Muscle layer of duodenum (tissue), 2 donors: ENCODE measurements around the gene SLC18A3.

Source experiments
- H3K27ac ChIP-seq: one replicate; pipeline ENCODE4 v1.7.0; 2013; ENCODE audit warnings: mild to moderate bottlenecking, low read length
- H3K27me3 ChIP-seq: one replicate; pipeline ENCODE4 v1.7.0; 2013; ENCODE audit warnings: low read depth, mild to moderate bottlenecking, control low read depth, low read length
- H3K36me3 ChIP-seq, 2 donors: one replicate each; pipeline ENCODE4 v1.7.0; 2013; ENCODE audit warnings: low read length in 2 of 2, control low read depth in 1 of 2, mild to moderate bottlenecking in 1 of 2; ENCODE audit not compliant: insufficient read depth in 2 of 2, control insufficient read depth in 1 of 2
- H3K4me1 ChIP-seq, 2 donors: one replicate each; pipeline ENCODE4 v1.7.0; 2013; ENCODE audit warnings: low read length in 2 of 2, mild to moderate bottlenecking in 2 of 2, control low read depth in 1 of 2, moderate library complexity in 1 of 2; ENCODE audit not compliant: insufficient read depth in 2 of 2, control insufficient read depth in 1 of 2
- H3K4me3 ChIP-seq, 2 donors: one replicate each; pipeline ENCODE4 v1.7.0; 2013; ENCODE audit warnings: low read length in 2 of 2, low read depth in 1 of 2, mild to moderate bottlenecking in 1 of 2
- H3K9me3 ChIP-seq, 2 donors: one replicate each; pipeline ENCODE4 v1.7.0; 2013; ENCODE audit warnings: low read length in 2 of 2, control low read depth in 1 of 2, mild to moderate bottlenecking in 1 of 2; ENCODE audit not compliant: control insufficient read depth in 1 of 2
- donor health status: healthy.

Gene SLC18A3

DNA sequence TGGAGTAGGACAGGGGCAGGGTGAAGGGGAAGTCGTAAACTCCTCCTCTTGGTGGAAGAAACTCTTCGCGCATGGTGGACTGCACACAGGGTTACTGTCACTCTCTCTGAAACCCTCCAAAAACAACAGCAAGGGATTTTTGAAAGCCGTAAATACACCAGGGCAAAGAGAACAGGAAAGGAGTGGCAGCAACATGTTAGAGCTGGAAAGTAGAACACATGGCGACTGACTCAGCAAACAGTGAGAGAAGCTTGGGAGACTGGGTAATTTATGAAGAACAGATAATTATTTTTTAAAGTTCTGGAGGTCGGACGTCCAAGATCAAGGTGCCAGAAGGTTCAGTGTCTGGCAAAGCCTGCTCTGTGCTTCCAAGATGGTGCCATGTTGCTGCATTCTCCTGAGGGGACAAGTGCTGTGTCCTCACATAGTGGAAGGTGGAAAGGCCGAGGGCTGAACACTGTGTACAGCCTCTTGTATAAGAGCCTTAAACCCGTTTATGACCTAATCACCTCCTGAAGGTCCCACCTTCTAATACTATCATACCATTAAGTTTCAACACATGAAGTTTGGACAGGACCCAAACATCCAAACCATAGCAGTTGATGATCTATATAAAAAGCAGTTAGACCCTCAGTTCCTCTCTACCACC, 46.9 kb downstream of the SLC18A3 start:
- Histone ChIP-seq H3K27ac (no peak overlapping the region), H3K4me3 (no peak overlapping the region), H3K9me3 (peaks cover 0 to 6% of the 10 kb centered on the region in 2 donors), H3K4me1 (no peaks in the 10 kb centered on the region), H3K36me3 (no peaks in the 10 kb centered on the region), H3K27me3 (no peaks in the 10 kb centered on the region)

GRCh38 chr10:49657606-49658005, 47.5 kb downstream of the SLC18A3 start:
- Histone ChIP-seq H3K9me3 (peaks cover 0 to 6% of the 10 kb centered on the region in 2 donors), H3K4me3 (no peak overlapping the region), H3K36me3 (no peaks in the 10 kb centered on the region), H3K4me1 (no peaks in the 10 kb centered on the region), H3K27me3 (no peaks in the 10 kb centered on the region), H3K27ac (no peak overlapping the region)

- Histone ChIP-seq H3K27me3 (no peaks in the 10 kb centered on the region), H3K36me3 (no peaks in the 10 kb centered on the region), H3K4me1 (no peaks in the 10 kb centered on the region), H3K4me3 (no peak overlapping the region), H3K9me3 (peaks cover 0 to 6% of the 10 kb centered on the region in 2 donors), H3K27ac (no peak overlapping the region)
Measured at GRCh38 chr10:49661140-49661856, 51.2 kb downstream of the SLC18A3 start.
